Measurements from ENCODE around the gene FOSL1.

DNA sequence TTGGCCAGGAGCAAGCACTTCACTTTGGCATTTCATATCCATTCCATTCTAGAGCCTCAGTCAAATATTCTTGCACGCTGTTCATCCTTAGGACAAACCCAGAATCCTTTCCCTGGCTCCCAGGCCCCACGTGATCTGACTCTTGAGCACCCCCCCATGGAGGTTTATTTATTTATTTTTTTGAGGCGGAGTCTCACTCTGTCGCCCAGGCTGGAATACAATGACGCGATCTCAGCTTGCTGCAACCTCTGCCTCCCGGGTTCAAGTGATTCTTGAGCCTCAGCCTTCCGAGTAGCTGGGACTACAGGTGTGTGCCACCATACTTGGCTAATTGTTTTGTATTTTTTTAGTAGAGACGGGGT is 32.4 kb upstream of the FOSL1 start:
- TF ChIP-seq, protein P1, sequence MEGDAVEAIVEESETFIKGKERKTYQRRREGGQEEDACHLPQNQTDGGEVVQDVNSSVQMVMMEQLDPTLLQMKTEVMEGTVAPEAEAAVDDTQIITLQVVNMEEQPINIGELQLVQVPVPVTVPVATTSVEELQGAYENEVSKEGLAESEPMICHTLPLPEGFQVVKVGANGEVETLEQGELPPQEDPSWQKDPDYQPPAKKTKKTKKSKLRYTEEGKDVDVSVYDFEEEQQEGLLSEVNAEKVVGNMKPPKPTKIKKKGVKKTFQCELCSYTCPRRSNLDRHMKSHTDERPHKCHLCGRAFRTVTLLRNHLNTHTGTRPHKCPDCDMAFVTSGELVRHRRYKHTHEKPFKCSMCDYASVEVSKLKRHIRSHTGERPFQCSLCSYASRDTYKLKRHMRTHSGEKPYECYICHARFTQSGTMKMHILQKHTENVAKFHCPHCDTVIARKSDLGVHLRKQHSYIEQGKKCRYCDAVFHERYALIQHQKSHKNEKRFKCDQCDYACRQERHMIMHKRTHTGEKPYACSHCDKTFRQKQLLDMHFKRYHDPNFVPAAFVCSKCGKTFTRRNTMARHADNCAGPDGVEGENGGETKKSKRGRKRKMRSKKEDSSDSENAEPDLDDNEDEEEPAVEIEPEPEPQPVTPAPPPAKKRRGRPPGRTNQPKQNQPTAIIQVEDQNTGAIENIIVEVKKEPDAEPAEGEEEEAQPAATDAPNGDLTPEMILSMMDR (IDR thresholded peaks at IDR 0.05; ENCODE audit: insufficient read depth, low read depth, low read length), result no peak
- no peak for TF ChIP-seq EZH2 (IDR thresholded peaks at IDR 0.05; ENCODE audit: insufficient read depth, low read length)
